ENCODE measurements around the gene PLLP.
"Not testable (repeated sequence)": the region's sequence is repeated elsewhere in the genome, so short reads cannot be mapped to it uniquely, and the experiment has no call there.

The PLLP gene

DNA sequence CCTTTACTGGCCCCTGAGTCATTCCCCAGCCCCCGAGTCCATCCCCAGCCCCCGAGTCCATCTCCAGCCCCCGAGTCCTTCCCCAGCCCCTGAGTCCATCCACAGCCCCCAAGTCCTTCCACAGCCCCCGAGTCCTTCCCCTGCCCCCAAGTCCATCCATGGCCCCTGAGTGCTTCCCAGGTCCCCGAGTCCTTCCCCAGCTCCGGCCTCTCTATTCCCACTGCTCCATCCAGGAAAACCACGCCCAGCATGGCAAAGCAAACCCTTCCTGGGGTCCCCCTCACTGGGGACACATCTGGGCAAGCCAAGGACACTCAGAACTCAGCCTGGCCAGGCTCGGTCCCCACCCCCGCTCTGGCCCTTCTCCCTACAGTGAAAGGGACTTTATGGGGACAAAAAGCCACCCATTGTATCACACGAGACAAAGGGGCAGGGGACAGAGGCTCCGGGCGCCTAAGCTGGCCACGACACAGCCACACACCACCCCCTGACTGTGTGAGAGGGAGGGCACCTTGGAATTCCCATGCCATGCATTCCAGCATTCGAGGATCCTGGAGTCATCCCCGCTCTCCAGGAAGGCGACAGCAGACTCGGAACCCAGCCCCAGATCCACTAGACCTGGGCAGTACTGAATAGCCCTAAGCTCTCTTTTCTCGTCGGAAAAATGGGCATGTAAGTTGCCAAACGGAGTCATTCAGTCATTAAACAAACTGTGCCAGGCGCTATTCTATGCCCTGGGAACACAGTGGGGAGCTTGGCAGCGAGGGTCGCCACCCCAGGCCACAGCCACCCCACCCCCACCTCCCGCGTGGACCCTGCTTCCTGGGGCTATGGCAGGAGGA is 14.0 kb downstream of the PLLP start:
- TF ChIP-seq POLR2AphosphoS5 (IDR thresholded peaks at IDR 0.05; ENCODE audit: low read depth, low read length) (no peak), POLR2A (IDR thresholded peaks at IDR 0.05; ENCODE audit: low read depth, low read length) (no peak), TAF1 (IDR thresholded peaks at IDR 0.05; ENCODE audit: borderline replicate concordance, low read depth, low read length) (no peak)
- no peak for DNase-seq (ENCODE audit: insufficient read length)
- FAIRE-seq, result no peak

DNA sequence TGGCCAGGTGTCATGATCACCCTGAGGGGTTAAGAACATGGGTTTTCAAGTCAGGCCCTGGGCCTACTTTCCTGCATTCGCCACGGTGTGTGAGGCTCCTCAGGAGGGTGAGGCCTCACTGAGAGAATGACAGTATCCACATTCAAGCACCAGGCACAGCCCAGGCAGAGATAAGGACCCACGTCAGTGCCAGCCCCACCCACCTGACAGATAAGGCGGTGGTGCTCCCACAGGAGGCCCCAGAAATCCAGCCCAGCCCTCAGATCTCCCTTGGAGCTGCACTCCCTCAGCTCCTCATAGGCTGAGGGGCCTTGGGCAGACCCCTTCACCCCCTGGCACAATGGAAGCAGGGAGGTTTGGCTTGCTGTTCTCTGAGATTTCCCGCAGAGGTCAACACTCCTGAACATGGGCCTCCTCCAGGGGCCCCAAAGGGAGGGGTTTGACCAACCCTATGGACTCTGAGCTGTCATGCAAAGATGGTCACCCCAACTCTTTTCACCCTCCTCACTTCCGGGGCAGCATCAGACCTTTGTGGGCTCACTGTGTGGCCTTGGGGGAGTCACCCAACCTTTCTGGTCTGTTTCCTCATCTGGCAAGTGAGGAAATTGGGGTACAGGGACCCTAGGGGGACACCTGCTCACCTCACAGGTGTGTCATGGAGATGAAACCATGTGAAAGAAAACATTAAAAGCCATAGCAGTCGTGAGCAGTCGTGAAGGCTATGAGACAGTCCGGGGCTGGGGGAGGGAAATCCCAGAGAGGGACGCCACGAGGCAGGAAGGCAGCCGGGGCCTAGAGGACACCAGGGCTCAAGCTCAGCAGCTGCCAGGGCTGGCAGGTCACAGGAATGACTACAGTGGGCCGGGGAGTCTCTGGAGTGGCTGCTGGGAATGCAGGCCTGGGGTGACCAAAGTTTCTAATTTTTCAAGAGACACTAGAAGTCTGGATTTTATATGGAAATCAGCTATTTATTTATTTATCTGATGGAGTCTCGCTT is 15.4 kb downstream of the PLLP start:
- FAIRE-seq, result no peak
- TF ChIP-seq POLR2AphosphoS5 (IDR thresholded peaks at IDR 0.05; ENCODE audit: low read depth, low read length) (no peak), POLR2A (IDR thresholded peaks at IDR 0.05; ENCODE audit: low read depth, low read length) (no peak)
- no peak for DNase-seq (ENCODE audit: insufficient read length)

- FAIRE-seq; DNase-seq (ENCODE audit: insufficient read length): not testable (repeated sequence)
These were observed 17.1 kb downstream of the PLLP start for GRCh38 chr16:57267343-57267742.

DNA sequence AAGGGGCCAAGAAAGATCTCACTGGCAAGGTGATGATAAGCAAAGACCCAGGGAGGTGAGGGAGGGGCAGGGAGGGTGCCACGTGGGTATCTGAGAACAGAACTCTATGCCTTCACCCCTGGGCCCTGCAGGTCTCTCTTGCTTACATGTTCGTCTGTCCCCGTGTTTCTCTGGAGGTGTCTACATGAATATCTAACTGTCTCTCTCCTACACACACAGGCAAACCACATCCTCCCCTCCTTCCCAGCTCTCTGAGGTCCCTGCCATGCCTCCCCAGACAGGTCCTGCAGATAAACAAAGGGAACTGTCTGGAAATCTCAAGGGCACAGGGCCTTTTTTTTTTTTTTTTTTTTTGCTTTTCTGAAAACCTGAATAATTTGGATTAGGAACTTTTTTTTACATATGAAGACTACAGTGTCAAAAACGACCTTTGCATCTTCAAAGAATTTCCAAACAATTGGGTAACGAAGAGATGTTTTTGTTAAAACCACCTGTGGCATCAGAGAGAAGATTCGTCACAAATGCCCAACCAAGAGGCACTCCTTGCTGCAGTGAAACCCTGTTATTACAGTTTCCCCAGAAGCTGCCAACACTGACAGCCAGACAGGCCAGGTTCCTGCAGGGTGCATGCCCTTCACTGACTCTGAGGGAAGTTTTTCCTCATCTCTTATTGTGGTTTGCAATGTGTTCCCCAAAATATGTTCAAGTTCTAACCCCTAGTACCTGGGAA is 17.8 kb downstream of the PLLP start:
- DNase-seq (ENCODE audit: insufficient read length) (no peak), FAIRE-seq (no peak)
- TF ChIP-seq POLR2A (IDR thresholded peaks at IDR 0.05; ENCODE audit: low read depth, low read length) (no peak), POLR2AphosphoS5 (IDR thresholded peaks at IDR 0.05; ENCODE audit: low read depth, low read length) (no peak), TAF1 (IDR thresholded peaks at IDR 0.05; ENCODE audit: borderline replicate concordance, low read depth, low read length) (no peak)

DNA sequence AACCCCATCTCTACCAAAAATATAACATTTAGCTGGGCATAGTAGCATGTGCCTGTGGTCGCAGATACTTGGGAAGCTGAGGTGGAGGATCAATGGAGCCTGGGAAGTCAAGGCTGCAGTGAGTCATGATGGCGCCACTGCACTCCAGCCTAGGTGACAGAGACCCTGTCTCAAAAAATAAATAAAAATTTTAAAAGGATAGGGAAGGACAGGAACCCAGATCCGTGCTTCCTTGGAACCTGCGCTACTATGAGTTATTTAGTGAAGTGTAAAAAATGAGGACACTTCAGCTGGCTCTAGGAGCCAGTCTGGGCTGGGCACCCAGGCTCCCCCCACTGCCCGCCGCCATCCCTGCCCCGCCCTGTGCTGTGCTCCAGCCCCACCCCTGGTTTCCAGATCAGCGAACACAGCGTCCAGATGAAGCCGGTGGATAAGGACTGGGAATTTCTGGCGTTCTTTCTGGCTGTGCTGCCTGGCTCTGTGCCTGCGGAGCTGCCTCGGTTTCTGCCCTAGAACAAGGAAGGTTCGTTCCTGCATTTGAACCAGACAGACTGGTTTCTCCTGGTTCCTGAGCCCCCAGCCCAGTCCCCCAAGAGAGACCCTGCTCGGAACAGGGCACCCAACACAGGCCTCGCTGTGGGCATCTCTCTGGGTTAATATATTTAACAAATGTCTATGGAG is 18.5 kb downstream of the PLLP start:
- no peak for TF ChIP-seq POLR2A (IDR thresholded peaks at IDR 0.05; ENCODE audit: low read depth, low read length)
- no peak for TF ChIP-seq TAF1 (IDR thresholded peaks at IDR 0.05; ENCODE audit: borderline replicate concordance, low read depth, low read length)
- no peak for TF ChIP-seq POLR2AphosphoS5 (IDR thresholded peaks at IDR 0.05; ENCODE audit: low read depth, low read length)
- DNase-seq (ENCODE audit: insufficient read length), result no peak
- FAIRE-seq, result no peak

DNA sequence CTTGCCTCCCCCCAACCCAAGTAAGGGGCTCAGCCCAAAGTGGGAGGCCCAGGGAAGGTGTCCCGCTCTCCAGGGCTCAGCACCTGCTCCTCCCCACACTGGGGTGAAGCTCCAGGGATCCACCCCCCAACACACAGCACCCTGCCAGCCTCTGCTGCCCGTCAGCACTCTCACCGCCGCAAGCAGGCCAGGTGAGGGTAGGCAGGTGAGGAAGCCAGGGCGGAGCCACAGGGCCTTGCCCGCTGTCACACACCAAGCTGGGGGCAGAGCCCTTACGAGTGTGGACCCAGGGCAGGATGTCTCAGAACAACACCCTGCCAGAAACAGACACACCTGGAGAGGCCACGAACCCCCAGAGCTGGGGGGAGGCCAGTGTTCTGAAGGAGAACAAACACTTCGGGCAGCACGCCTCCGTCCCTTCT is 19.5 kb downstream of the PLLP start:
- TF ChIP-seq POLR2AphosphoS5 (IDR thresholded peaks at IDR 0.05; ENCODE audit: low read depth, low read length) (no peak), TAF1 (IDR thresholded peaks at IDR 0.05; ENCODE audit: borderline replicate concordance, low read depth, low read length) (no peak), POLR2A (IDR thresholded peaks at IDR 0.05; ENCODE audit: low read depth, low read length) (no peak)
- DNase-seq (ENCODE audit: insufficient read length) (no peak), FAIRE-seq (no peak)

DNA sequence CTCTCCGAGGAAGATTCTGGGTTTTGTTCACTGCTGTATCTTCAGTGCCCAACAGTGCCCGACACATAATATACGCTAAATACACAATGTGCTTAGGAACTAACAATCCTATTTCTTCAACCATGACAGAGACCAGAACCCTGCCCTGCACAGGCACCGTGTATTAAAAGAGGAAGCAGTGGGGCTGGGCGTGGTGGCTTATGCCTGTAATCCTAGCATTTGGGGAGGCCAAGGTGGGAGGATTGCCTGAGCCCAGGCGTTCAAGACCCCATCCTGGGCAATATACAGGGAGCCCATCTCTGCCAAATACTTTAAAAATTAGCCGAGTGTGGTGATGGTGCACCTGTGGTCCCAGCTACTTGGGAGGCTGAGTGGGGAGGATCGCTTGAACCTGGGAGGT is 20.1 kb downstream of the PLLP start:
- TF ChIP-seq TAF1 (IDR thresholded peaks at IDR 0.05; ENCODE audit: borderline replicate concordance, low read depth, low read length), result no peak
- no peak for TF ChIP-seq POLR2AphosphoS5 (IDR thresholded peaks at IDR 0.05; ENCODE audit: low read depth, low read length)
- TF ChIP-seq POLR2A (IDR thresholded peaks at IDR 0.05; ENCODE audit: low read depth, low read length), result no peak
- FAIRE-seq (no peak), DNase-seq (ENCODE audit: insufficient read length) (no peak)

DNA sequence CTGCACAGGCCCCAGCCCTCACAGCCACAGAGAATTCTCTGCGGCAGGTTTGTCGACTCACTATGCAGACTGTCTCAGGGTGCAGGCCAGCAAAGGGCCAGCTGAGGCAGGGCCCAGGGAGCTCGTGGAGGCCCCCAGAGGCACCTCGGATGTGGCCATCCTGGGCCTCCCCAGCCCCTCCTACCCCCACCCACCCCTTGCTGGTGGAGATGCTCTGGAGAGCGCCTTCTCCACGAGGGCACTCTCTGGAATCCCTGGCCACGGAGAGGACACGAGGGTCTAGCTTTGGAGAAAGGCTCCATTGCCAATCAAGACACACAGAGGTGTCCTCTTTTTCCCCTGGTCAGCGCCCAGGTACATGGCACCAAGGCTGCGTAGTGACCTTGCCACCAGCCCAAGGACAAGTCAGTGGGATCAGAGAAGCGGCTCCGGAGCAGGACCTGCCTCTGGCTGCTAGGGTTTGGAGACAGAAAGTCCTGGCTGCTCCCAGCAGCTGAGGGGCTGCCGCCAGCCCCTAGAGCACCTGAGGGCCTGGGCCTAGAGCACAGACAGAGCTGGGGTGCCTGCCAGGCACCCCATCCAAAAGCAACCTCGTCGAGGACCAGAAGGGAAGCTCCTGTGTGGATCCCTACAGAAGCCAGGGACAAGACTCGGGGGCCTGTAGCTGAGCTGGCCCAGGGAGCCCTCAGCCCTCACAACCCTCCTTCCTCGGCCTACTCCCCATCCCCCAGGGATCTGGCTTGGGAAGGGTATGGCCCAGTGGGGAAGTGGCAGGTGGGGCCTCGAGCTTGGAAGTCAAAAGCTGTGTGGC is 20.7 kb downstream of the PLLP start:
- no peak for TF ChIP-seq POLR2AphosphoS5 (IDR thresholded peaks at IDR 0.05; ENCODE audit: low read depth, low read length)
- TF ChIP-seq POLR2A (IDR thresholded peaks at IDR 0.05; ENCODE audit: low read depth, low read length), result no peak
- TF ChIP-seq TAF1 (IDR thresholded peaks at IDR 0.05; ENCODE audit: borderline replicate concordance, low read depth, low read length), result no peak
- FAIRE-seq, result no peak
- no peak for DNase-seq (ENCODE audit: insufficient read length)

DNA sequence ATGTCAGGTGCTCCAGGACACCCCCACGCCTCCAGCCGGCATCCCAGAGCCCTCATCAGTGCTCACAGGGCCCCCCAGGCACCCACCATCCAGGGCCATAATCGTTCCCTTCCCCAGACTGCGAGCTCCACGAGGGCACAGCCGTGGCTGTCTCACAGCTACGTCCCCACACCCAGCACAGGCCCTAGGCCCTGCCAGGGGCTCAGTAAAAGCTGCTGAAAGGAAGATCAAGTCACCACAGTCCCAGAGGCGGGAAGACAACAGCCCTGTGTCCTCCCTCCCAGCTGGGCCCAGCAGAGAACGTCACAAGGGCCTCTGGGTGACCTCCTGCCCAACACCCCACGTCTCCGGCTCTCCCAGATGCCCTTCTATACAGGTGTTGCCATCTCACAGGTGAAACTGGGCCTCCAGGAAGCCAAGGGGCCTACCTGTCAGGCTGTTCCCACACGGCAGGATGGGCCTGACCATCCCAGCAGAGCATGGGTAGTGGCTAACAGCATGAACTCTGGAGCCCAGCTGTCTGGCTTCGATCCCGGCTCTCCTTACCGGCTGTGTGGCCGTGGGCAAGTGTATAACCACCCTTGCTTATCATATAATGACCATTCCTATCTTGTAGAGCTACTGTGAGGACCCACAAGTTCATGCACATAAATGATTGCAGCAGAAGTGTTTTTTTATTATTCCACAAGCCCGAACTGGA is 21.5 kb downstream of the PLLP start:
- DNase-seq (ENCODE audit: insufficient read length) (no peak), FAIRE-seq (no peak)
- no peak for TF ChIP-seq TAF1 (IDR thresholded peaks at IDR 0.05; ENCODE audit: borderline replicate concordance, low read depth, low read length)
- no peak for TF ChIP-seq POLR2AphosphoS5 (IDR thresholded peaks at IDR 0.05; ENCODE audit: low read depth, low read length)
- no peak for TF ChIP-seq POLR2A (IDR thresholded peaks at IDR 0.05; ENCODE audit: low read depth, low read length)

DNA sequence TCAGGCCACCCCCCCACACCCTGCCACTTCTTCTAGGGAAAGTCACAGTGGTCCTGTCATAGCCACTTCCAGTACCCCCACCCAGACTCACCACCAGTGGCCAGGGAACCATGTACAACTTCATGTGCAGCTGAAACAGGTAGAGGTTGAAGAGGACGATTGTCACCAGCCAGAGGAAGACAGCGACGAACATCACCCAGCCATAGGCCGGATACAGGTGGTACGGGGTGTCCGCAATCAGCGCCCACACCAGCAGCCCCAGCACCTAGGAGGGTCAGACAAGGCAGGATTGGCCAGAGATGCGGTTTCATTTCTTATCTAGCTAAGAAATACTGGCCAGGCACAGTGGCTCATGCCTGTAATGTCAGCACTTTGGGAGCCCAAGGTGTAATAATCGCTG is 22.7 kb downstream of the PLLP start:
- TF ChIP-seq POLR2AphosphoS5 (IDR thresholded peaks at IDR 0.05; ENCODE audit: low read depth, low read length) (no peak), TAF1 (IDR thresholded peaks at IDR 0.05; ENCODE audit: borderline replicate concordance, low read depth, low read length) (no peak), POLR2A (IDR thresholded peaks at IDR 0.05; ENCODE audit: low read depth, low read length) (no peak)
- no peak for DNase-seq (ENCODE audit: insufficient read length)
- no peak for FAIRE-seq

Data from GM12892 (cell line).